Keratinocyte (primary cell): Measurements from ENCODE around the gene SSX2IP.

Experiments
- CTCF ChIP-seq, 3 experiments: IDR thresholded peaks in 1 of 3; conservative IDR thresholded peaks in 1 of 3; optimal IDR thresholded peaks in 1 of 3; 2 replicates in 2 of 3; 3 replicates in 1 of 3; pipeline versions ENCODE3 to v1.5.1; 2011; ENCODE audit warnings: low read length in 3 of 3, mild to moderate bottlenecking in 3 of 3, moderate library complexity in 2 of 3, control low read depth in 1 of 3, inconsistent platforms in 1 of 3; ENCODE audit not compliant: insufficient read depth in 2 of 3; ENCODE audit errors: extremely low read depth in 1 of 3
- EZH2 ChIP-seq: IDR thresholded peaks from one replicate; pipeline ENCODE4 v1.6.1; 2012; ENCODE audit warnings: inconsistent platforms, mild to moderate bottlenecking, low read length, moderate library complexity

GRCh38 chr1:84712276-84712874 is 22.1 kb upstream of the SSX2IP start:
- TF ChIP-seq CTCF (optimal IDR thresholded peaks at IDR 0.05 in 1 of 3, IDR thresholded peaks at IDR 0.05 in 1 of 3, conservative IDR thresholded peaks at IDR 0.05 in 1 of 3; ENCODE audit: extremely low read depth in 1 of 3, insufficient read depth in 2 of 3, low read length in 3 of 3), result no peak
- TF ChIP-seq EZH2, result no peak
